Sigmoid colon (tissue), 7 donors: Measurements from ENCODE around the gene ALOX5. TPM values are rescaled to one million over a fixed set of nuclear protein-coding genes. Genes with fewer than 3 reads are reported as not detected.

Experiments used
- DNase-seq: peaks from one replicate; pipeline ENCODE4 v3.0.0-alpha.2; 2019
- H3K27ac ChIP-seq, 4 donors: fragments of 200-600 bp; sonication (generic); one replicate each; pipeline ENCODE4 v1.5.1; 2016 to 2019; ENCODE audit warnings: mild to moderate bottlenecking in 1 of 4
- H3K27me3 ChIP-seq, 3 donors: fragments of 200-600 bp; sonication (generic); one replicate each; pipeline ENCODE4 v1.5.1; 2019; ENCODE audit warnings: mild to moderate bottlenecking in 1 of 3
- H3K36me3 ChIP-seq, 4 donors: fragments of 200-600 bp; sonication (generic); one replicate each; pipeline ENCODE4 v1.5.1; 2016 to 2019
- H3K4me1 ChIP-seq, 4 donors: fragments of 200-600 bp; sonication (generic); one replicate each; pipeline ENCODE4 v1.5.1; 2017 to 2019
- H3K4me3 ChIP-seq, 4 donors: fragments of 200-600 bp; sonication (generic); one replicate each; pipeline ENCODE4 v1.5.1; 2017 to 2019; ENCODE audit warnings: mild to moderate bottlenecking in 2 of 4, moderate library complexity in 1 of 4
- H3K9me3 ChIP-seq, 4 donors: fragments of 200-600 bp in 3 of 4; sonication (generic) in 3 of 4; one replicate each; pipeline versions ENCODE4 v1.5.1 to v1.6.1; 2013 to 2019
- CTCF ChIP-seq, 4 experiments: fragments of 450-650 bp in 3 of 4; fragments of 200-600 bp in 1 of 4; IDR thresholded peaks; one replicate each; pipeline ENCODE4 v1.5.1; 2016 to 2019; ENCODE audit warnings: antibody characterized with exemption in 4 of 4, mild to moderate bottlenecking in 3 of 4, moderate library complexity in 2 of 4
- EP300 ChIP-seq, 4 donors: sonication (generic); formaldehyde crosslinking; IDR thresholded peaks; one replicate each; pipeline ENCODE4 v1.6.1; 2017; ENCODE audit warnings: antibody characterized with exemption in 4 of 4
- POLR2A ChIP-seq, 2 donors: fragments of 450-650 bp; IDR thresholded peaks; one replicate each; pipeline ENCODE4 v1.6.1; 2016; ENCODE audit warnings: antibody characterized with exemption in 2 of 2, mild to moderate bottlenecking in 2 of 2, moderate library complexity in 2 of 2
- POLR2AphosphoS5 ChIP-seq, 4 donors: sonication (generic); formaldehyde crosslinking; IDR thresholded peaks; one replicate each; pipeline ENCODE4 v1.6.1; 2017; ENCODE audit warnings: antibody characterized with exemption in 4 of 4
- WGBS, 2 donors: extraction: QIAGEN DNeasy Blood & Tissue Kit; methylation state at CpG; one replicate each; pipeline ENCODE4 v1.1.7; 2013; 5-methylcytosine and 5-hydroxymethylcytosine counted together
- intact Hi-C: fragments of 100-400 bp; cut with DNase I; formaldehyde crosslinking; loops from one replicate; pipeline ENCODE4 v1.15.1; 2023
- polyA plus RNA-seq, 3 donors: library from polyadenylated mRNA; stranded (reverse); fragments of 200-250 nt; gene quantifications; one replicate each; pipeline ENCODE4 v1.2.3, GENCODE V29; 2013
- total RNA-seq, 4 donors: library from RNA; depleted of rRNA; stranded (reverse); fragments of >200 nt; gene quantifications; one replicate each; pipeline ENCODE4 v1.1.0, GENCODE V29; 2016
- donor health status: healthy with polysubstance abuse.
- donor health status: Bipolar disorder and iron deficiency.
- donor health status: healthy.

The ALOX5 gene
- total and polyA plus RNA-seq, 7 donors: 7.2 to 31.9 (median 23.2) TPM

GRCh38 chr10:45444976-45445898 is 71.2 kb downstream of the ALOX5 start:
- TF ChIP-seq EP300 (IDR thresholded peaks at IDR 0.05) (no peak), POLR2AphosphoS5 (IDR thresholded peaks at IDR 0.05) (no peak), POLR2A (IDR thresholded peaks at IDR 0.05) (no peak)
- Histone ChIP-seq H3K27me3 (peaks cover 0 to 4% (median 0%) of the 10 kb centered on the region in 3 donors), H3K4me1 (no peaks in the 10 kb centered on the region), H3K27ac (no peak overlapping the region), H3K9me3 (no peaks in the 10 kb centered on the region), H3K36me3 (no peaks in the 10 kb centered on the region), H3K4me3 (no peak overlapping the region)
- DNase-seq: no peak
- intact Hi-C loops: no loop called here
- 88% methylated on average over 19 of the region's 19 CpGs for WGBS, 2 donors

DNA sequence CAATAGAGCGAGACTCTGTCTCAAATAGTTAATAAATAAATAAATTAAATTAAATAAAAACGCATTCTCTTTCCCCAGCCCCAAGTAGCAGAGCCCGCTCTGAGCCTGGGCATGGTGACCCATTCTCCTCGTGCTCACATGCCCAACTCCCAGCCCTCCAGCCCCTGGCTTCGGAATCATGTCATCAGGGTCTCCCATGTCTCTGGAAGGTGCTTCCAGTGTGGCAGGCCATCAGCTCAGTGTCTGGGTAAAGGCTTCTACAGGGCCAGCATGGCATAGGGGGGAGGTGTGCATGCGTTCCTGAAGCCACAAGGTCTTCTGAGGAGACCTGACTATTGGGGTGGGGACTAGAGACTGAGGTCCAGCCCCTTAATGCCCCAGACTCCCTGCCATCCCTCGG is 72.8 kb downstream of the ALOX5 start:
- Histone ChIP-seq H3K4me1 (no peaks in the 10 kb centered on the region), H3K9me3 (no peaks in the 10 kb centered on the region), H3K27ac (no peak overlapping the region), H3K36me3 (no peaks in the 10 kb centered on the region), H3K27me3 (no peaks in the 10 kb centered on the region), H3K4me3 (no peak overlapping the region)
- TF ChIP-seq POLR2A (IDR thresholded peaks at IDR 0.05) (no peak), CTCF (IDR thresholded peaks at IDR 0.05) (no peak), POLR2AphosphoS5 (IDR thresholded peaks at IDR 0.05) (no peak), EP300 (IDR thresholded peaks at IDR 0.05) (no peak)
- 92 to 93% methylated on average over 7 of the region's 7 CpGs for WGBS, 2 donors
- intact Hi-C loops: no loop called here
- no peak for DNase-seq

GRCh38 chr10:45447416-45447815 is 73.4 kb downstream of the ALOX5 start:
- no peaks in the 10 kb centered on the region for H3K27me3 ChIP-seq
- 34 to 64% methylated on average over 2 of the region's 2 CpGs for WGBS, 2 donors
- intact Hi-C loops: no loop called here
- no peaks in the 10 kb centered on the region for H3K9me3 ChIP-seq
- no peaks in the 10 kb centered on the region for H3K4me1 ChIP-seq
- no peaks in the 10 kb centered on the region for H3K36me3 ChIP-seq
- TF ChIP-seq CTCF (IDR thresholded peaks at IDR 0.05) (no peak), POLR2AphosphoS5 (IDR thresholded peaks at IDR 0.05) (no peak), EP300 (IDR thresholded peaks at IDR 0.05) (no peak), POLR2A (IDR thresholded peaks at IDR 0.05) (no peak)
- H3K27ac ChIP-seq: no peak overlapping the region
- no peak overlapping the region for H3K4me3 ChIP-seq
- DNase-seq: no peak

- Histone ChIP-seq H3K27me3 (no peaks in the 10 kb centered on the region), H3K4me1 (peaks cover 0 to 6% (median 3%) of the 10 kb centered on the region in 4 donors), H3K4me3 (no peak overlapping the region), H3K27ac (no peak overlapping the region), H3K9me3 (no peaks in the 10 kb centered on the region), H3K36me3 (no peaks in the 10 kb centered on the region)
- TF ChIP-seq CTCF (IDR thresholded peaks at IDR 0.05): no peak
- TF ChIP-seq POLR2AphosphoS5 (IDR thresholded peaks at IDR 0.05): no peak
- no peak for TF ChIP-seq POLR2A (IDR thresholded peaks at IDR 0.05)
- no peak for TF ChIP-seq EP300 (IDR thresholded peaks at IDR 0.05)
- DNase-seq: no peak
- WGBS, 2 donors: 92 to 97% methylated on average over 3 of the region's 3 CpGs
- intact Hi-C loops: no loop called here
These were observed 76.8 kb downstream of the ALOX5 start for GRCh38 chr10:45450866-45451265.

GRCh38 chr10:45451407-45451806 is 77.4 kb downstream of the ALOX5 start:
- Histone ChIP-seq H3K27ac (no peak overlapping the region), H3K4me3 (no peak overlapping the region), H3K4me1 (peaks cover 0 to 6% (median 3%) of the 10 kb centered on the region in 4 donors), H3K9me3 (no peaks in the 10 kb centered on the region), H3K36me3 (peaks cover 0 to 3% (median 0%) of the 10 kb centered on the region in 4 donors), H3K27me3 (no peaks in the 10 kb centered on the region)
- DNase-seq: no peak
- TF ChIP-seq EP300 (IDR thresholded peaks at IDR 0.05) (no peak), POLR2A (IDR thresholded peaks at IDR 0.05) (no peak), CTCF (IDR thresholded peaks at IDR 0.05) (no peak)
- WGBS, 2 donors: 97 to 98% methylated on average over 3 of the region's 3 CpGs
- intact Hi-C loops: no loop called here
